Amygdala (tissue), 56 donors: ENCODE results near the gene MORF4L2.
A peak's percentile ranks its signal among the peaks of the same experiment; 100 is the strongest.
"Not testable (repeated sequence)": the region's sequence is repeated elsewhere in the genome, so short reads cannot be mapped to it uniquely, and the experiment has no call there.

Source experiments
- DNase-seq, 56 donors: peaks; one replicate each; lab custom pipeline; 2025; lab: John Stamatoyannopoulos, UW

The MORF4L2 gene

GRCh38 chrX:103685396-103685795 lies 1.1 kb downstream of the MORF4L2 start:
- DNase-seq, result no peak

- no peak for DNase-seq
Measured at GRCh38 chrX:103681443-103681842, 5.1 kb downstream of the MORF4L2 start.

GRCh38 chrX:103678199-103678993 lies 8.1 kb downstream of the MORF4L2 start:
- no peak for DNase-seq

- DNase-seq, result no peak
Measured at GRCh38 chrX:103674531-103675454, 11.7 kb downstream of the MORF4L2 start.

GRCh38 chrX:103669745-103670144 lies 16.8 kb downstream of the MORF4L2 start:
- no peak for DNase-seq

GRCh38 chrX:103666202-103667107 lies 20.0 kb downstream of the MORF4L2 start:
- DNase-seq, result no peak

GRCh38 chrX:103663981-103664762 lies 22.3 kb downstream of the MORF4L2 start:
- DNase-seq, result peak in 2 of 56 donors; percentile 0 to 3

GRCh38 chrX:103659460-103659859 lies 27.0 kb downstream of the MORF4L2 start:
- not testable (repeated sequence) for DNase-seq

- DNase-seq, result no peak
Measured at GRCh38 chrX:103658681-103659433, 27.6 kb downstream of the MORF4L2 start.

GRCh38 chrX:103657066-103657465 lies 29.4 kb downstream of the MORF4L2 start:
- not testable (repeated sequence) for DNase-seq

GRCh38 chrX:103656617-103657016 lies 29.9 kb downstream of the MORF4L2 start:
- no peak for DNase-seq

GRCh38 chrX:103655230-103656000 lies 31.1 kb downstream of the MORF4L2 start:
- not testable (repeated sequence) for DNase-seq

GRCh38 chrX:103651151-103651773 lies 35.2 kb downstream of the MORF4L2 start:
- DNase-seq, result no peak

- no peak for DNase-seq
Measured at GRCh38 chrX:103647630-103648029, 38.9 kb downstream of the MORF4L2 start.

GRCh38 chrX:103644125-103644524 lies 42.4 kb downstream of the MORF4L2 start:
- DNase-seq, result no peak

- no peak for DNase-seq
Measured at GRCh38 chrX:103640401-103641155, 45.9 kb downstream of the MORF4L2 start.
